ENCODE data around the gene FLT3LG.

The FLT3LG gene

DNA sequence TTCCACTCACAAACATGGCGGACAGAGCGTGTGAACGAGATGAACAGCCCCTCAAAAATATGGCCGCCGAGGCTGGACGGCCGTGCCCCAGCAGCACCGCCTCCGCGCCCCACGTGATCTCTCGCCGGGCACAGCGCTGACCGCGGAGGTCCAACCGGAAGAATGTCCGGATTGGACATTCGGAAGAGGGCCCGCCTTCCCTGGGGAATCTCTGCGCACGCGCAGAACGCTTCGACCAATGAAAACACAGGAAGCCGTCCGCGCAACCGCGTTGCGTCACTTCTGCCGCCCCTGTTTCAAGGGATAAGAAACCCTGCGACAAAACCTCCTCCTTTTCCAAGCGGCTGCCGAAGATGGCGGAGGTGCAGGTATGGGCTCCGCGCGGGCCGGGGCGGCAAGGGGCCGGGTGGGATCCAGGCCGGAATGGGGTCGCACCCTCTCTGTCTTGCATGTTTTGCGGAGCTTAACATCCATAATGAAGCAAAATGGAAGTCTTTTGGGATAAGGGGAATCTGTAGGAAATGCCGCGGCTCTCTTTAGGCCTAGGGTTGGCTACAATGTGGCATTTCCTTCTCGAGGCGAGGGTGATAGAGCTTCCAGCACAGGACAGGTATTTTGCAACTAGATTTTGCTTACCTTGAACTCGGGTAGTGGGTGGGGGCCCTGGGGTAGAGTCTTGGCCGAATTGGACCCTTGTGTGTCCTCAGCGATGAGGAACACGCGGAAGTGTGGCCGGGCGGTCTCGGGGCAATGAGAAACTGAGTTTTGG is 13.4 kb downstream of the FLT3LG start, which contains the start of gene RPL13A:
RPL13A (plus strand) TSS at position 332 of the 769 bp plus-strand sequence; CDS start at position 354, 22 bp downstream.
- DNase-seq (ENCODE audit: low read depth in 1 of 2, low spot score in 1 of 2): peak; percentile 99 to 100

DNA sequence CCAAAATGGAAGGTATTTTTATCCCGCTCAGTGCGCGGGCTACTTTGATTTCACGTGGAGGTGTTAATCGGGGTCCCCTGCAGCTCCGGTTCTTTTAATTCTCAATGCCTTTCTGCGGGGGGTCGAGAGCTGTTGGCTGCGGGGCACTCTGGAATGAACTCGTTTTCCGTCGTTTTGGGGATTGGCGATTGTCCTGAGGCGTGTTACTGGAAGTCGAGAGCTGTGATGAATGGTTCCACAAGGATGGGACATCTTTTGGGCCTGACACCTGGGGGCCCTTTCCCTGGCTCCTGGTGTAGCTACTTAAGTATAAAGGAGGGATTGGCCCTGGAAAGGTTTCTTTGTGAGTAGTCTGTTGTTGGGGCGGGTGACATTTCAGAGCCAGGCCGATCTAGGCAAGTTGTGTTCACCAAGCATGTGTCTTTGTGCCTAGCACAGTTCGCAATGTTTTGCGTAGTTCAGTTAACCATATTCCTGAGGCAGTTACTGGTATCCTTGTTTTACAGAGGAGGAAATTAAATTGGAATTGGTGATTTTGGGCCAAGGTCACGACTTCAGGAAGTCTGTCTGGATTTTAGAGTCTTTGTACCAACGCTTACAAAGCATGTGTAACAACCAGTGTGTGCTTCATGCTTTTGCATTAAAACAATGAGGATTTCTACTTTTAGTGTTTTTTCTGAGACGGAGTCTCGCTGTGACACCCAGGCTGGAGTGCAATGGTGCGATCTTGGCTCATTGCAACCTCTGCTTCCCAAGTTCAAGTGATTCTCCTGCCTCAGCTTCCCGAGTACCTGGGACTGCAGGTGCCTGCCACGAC is 14.2 kb downstream of the FLT3LG start:
- no peak for DNase-seq (ENCODE audit: low read depth in 1 of 2, low spot score in 1 of 2)

DNA sequence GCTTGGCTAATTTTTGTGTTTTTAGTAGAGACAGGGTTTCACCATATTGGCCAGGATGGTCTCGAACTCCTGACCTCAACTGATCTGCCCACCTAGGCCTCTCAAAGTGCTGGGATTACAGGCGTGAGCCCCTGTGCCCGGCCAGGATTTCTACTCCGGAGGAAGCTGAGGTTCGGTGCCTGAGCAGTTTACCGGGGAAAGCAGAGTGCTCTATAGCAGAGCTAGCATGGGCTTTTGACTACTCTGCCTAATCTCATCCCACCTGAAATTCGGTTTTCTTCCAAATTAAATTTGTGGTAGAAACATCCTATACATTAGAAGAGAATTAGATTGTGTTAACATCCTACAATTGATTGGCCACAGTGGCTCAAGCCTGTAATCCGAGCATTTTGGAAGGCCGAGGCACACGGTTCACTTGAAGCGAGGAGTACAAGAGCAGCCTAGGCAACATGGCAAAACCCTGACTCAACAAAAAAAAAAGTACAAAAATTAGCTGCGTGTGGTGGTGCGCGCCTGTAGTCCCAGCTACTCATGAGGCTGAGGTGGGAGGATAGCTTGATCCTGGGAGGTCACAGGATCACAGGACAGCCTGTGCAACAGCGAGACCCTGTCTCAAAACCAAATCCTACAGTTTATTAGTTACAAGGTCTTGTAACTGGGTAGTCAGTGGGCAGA is 15.0 kb downstream of the FLT3LG start:
- no peak for DNase-seq (ENCODE audit: low read depth in 1 of 2, low spot score in 1 of 2)

DNA sequence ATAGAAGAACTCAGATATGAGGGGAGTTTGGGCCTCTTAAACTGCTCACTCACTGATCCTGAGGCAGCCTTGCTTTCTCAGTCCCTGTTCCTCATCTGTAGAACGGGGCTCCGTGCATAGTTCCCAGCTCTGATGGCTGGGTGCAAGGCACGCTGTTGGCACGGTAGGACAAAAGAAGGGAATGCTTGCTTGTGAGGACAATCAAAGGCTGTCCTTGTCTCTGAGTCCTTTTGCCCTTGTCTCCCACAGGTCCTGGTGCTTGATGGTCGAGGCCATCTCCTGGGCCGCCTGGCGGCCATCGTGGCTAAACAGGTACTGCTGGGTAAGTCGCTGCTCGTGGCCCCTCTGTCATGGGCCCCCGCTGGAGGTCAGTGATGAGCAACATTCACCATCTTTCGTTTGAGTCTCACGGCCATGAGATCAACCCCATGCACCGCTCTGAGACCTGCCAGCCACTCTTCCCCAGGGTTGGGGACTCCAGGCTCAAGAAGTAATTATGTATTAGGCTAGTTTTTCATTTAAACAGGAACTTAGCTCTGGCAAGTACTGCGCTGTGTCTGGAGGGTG is 15.7 kb downstream of the FLT3LG start:
- no peak for DNase-seq (ENCODE audit: low read depth in 1 of 2, low spot score in 1 of 2)

DNA sequence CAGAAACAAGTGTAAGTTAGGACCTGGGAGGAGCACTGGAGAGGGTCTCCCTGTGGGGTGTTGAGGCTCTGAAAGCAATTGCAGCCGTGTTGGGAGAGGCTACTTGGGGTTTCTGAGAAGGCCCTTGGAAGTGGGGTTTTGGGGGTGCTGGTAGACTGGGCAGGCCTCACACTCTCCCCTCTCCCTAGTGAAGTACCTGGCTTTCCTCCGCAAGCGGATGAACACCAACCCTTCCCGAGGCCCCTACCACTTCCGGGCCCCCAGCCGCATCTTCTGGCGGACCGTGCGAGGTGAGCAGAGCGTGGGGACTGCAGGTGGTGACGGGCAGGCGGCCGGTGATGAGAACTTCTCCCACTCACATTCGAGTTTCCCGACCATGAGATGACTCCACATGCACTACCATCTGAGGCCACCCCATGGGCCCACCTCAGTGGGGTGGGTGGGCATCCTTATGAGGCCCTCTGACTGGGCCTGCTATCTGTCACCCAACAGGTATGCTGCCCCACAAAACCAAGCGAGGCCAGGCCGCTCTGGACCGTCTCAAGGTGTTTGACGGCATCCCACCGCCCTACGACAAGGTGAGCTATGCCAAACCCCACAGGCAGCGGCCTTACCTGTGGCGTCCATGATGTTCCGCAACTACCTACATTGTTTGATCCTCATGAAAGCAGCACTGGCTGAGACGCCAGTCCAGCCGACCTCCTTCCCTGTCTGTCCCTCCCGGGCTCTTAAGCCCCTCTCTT is 16.4 kb downstream of the FLT3LG start:
- no peak for DNase-seq (ENCODE audit: low read depth in 1 of 2, low spot score in 1 of 2)

DNA sequence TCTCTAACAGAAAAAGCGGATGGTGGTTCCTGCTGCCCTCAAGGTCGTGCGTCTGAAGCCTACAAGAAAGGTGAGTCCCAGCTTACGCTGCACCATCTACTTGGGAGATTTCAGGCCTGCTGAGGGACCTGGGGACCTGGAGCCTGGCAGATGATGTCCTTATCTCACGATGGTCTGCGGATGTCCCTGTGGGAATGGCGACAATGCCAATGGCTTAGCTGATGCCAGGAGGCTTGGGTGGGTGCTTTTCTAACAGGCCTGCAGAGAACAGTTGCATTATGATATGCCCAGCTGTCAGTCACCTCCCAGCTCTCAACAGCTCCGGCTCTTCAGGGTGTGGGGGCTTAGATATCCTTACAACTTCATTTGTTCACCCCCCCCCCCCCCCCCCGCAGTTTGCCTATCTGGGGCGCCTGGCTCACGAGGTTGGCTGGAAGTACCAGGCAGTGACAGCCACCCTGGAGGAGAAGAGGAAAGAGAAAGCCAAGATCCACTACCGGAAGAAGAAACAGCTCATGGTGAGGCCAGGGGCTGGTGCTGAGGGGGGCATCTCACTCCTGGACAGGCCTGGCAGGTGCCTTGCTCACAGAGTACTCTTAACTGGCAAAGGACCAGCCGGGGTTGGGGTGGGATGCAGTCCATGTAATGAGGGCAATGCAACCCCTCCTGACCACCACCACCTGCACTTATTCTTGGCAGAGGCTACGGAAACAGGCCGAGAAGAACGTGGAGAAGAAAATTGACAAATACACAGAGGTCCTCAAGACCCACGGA is 17.2 kb downstream of the FLT3LG start:
- DNase-seq (ENCODE audit: low read depth in 1 of 2, low spot score in 1 of 2): no peak

DNA sequence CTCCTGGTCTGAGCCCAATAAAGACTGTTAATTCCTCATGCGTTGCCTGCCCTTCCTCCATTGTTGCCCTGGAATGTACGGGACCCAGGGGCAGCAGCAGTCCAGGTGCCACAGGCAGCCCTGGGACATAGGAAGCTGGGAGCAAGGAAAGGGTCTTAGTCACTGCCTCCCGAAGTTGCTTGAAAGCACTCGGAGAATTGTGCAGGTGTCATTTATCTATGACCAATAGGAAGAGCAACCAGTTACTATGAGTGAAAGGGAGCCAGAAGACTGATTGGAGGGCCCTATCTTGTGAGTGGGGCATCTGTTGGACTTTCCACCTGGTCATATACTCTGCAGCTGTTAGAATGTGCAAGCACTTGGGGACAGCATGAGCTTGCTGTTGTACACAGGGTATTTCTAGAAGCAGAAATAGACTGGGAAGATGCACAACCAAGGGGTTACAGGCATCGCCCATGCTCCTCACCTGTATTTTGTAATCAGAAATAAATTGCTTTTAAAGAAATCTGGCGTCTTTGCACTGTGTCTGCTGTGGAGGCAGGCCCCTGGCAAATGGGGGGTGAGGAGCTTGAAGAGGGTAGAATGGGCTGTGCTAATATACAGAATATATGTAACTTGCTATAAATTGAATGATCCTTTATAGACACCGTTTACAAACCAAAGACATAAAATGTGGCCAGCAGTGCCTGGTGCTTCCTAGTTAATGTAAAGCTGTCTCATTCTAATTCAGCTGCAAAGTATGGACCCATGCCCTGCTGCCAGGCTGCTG is 18.0 kb downstream of the FLT3LG start:
- no peak for DNase-seq (ENCODE audit: low read depth in 1 of 2, low spot score in 1 of 2)

DNA sequence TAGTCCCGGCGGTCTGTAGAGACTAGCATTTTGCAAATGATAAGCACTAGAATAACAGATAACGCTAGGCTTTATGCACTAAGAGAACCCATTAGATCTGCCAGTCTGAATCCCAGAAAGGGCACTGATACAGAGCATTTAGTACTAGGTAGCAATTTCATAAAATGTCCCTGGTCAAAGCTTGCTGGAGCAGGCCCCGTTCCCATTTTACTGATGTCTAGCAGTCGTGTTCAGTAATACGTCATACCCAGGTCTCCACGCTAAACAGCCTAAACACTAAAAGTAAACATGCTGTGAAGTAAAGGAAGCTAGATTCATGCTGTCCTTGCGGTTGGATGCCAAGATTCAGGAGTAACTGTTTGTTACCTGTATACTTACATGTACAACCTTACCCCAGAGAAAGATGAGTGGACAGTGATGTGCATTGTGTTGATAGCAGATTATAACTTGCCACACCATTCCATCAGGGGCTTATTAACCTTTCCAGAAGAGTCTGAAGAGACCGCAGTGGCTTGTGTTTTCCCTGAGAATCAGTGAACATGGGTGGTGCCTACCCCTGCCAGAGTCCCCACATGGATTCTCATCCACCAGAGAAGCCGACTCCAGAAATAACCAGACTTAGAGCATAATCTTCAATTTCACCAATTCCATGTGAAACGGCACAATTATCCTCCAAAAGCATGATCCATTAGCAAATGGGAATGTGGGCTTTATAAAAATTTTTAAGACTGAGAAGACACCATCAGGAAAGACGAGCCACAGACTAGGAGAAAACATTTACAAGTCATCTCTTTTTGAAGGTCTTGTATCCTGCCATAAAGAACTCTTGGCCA is 18.8 kb downstream of the FLT3LG start:
- no peak for DNase-seq (ENCODE audit: low read depth in 1 of 2, low spot score in 1 of 2)

DNA sequence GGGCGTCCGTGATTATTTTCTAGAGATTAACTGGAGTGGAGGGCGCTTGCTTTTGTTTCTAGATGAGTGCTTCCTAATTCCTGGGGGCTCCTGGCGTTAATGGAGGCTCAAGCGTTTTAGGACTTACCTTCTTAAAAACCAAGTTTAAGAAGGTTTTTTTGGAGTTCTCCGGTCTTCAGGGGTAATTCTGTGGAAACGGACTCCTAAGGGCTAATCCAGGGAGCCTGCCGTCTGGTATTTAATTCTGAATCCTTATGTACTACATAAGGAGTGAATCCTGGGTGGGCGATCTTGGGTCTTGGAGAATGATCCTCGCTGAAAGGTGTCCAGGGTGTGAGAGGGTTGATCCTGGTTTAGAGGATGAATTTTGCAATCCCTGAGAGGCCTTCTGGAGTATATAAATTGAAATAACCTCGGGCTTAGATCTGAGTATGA is 22.6 kb downstream of the FLT3LG start:
- no peak for DNase-seq (ENCODE audit: low read depth in 1 of 2, low spot score in 1 of 2)

DNA sequence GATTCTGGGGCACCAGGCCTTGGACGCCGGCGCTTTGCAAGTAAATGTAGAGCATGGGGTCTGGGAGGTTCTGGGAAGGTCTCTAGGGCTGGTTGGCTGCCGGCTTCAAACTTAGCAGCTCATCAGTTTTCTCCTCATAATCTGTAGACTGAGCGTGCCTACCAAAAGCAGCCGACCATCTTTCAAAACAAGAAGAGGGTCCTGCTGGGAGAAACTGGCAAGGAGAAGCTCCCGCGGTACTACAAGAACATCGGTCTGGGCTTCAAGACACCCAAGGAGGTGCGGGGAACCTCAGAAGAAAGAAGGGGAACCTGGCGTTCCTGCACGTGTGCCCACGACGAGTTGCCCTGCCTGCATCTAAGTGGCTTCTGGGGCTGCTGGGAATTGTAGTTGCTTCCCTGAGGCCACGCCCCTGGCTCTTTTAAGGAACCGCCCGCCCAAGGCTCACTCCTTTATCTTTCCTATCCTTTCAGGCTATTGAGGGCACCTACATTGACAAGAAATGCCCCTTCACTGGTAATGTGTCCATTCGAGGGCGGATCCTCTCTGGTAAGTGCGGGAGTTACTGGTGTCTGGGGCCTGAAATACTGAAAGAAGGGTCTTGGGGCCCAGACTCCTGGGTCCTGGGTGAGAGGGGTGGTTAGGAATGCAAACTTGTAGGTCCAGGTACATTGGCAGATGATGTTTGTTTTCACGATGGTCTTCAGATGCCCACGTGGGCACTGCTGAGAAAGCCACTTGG is 23.2 kb downstream of the FLT3LG start:
- peak in 1 of 2 donors; percentile 80 for DNase-seq (ENCODE audit: low read depth in 1 of 2, low spot score in 1 of 2)

DNA sequence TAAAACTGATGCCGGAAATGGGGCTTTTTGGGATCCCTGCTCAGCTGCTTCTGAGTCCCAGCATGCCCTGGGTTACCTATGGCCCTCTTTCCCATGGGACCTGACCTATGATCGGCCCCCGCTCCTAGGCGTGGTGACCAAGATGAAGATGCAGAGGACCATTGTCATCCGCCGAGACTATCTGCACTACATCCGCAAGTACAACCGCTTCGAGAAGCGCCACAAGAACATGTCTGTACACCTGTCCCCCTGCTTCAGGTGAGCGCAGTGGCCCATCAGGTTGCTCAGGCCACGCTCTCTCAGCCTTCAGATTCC is 23.7 kb downstream of the FLT3LG start:
- DNase-seq (ENCODE audit: low read depth in 1 of 2, low spot score in 1 of 2): no peak

DNA sequence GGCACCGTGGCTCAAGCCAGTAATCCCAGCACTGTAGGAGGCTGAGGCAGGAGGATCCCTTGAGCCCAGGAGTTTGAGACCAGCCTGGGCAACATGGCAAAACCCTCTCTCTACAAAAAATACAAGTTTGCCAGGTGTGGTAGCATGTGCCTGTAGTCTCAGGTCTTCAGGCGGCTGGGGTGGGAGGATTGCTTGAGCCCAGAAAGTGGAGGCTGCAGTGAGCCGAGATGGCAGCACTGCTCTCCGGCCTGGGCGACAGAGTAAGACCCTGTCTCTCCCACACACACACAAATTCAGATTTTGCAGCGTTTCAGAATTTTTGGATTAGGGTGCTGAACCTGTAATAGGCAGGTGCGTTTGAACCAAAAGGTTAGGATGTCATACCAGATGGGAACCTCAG is 24.5 kb downstream of the FLT3LG start:
- DNase-seq (ENCODE audit: low read depth in 1 of 2, low spot score in 1 of 2): no peak

DNA sequence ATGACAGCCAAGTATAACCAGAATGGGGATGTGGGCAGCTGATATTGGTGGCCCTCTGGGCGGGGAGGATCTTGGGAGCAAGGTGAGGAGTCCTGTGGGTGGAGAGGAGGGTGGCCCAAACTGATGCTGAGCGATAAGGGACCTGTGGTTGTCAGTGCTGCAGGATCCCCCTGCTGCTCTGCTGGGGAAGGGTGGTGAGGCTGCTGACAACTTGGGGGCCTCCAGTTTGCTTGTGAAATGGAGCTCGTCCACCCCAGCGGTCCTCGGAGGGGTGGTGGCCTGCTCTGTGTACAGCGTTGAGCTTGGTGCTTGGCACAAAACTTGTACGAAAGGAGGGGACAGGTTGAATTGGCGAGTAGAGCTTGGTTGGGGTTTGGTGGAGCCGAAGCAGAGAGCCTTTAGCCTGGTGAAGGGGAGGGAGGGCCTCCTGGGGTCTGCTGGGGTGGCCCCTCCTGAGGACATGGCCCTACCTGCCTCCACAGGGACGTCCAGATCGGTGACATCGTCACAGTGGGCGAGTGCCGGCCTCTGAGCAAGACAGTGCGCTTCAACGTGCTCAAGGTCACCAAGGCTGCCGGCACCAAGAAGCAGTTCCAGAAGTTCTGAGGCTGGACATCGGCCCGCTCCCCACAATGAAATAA is 25.1 kb downstream of the FLT3LG start:
- no peak for DNase-seq (ENCODE audit: low read depth in 1 of 2, low spot score in 1 of 2)

DNA sequence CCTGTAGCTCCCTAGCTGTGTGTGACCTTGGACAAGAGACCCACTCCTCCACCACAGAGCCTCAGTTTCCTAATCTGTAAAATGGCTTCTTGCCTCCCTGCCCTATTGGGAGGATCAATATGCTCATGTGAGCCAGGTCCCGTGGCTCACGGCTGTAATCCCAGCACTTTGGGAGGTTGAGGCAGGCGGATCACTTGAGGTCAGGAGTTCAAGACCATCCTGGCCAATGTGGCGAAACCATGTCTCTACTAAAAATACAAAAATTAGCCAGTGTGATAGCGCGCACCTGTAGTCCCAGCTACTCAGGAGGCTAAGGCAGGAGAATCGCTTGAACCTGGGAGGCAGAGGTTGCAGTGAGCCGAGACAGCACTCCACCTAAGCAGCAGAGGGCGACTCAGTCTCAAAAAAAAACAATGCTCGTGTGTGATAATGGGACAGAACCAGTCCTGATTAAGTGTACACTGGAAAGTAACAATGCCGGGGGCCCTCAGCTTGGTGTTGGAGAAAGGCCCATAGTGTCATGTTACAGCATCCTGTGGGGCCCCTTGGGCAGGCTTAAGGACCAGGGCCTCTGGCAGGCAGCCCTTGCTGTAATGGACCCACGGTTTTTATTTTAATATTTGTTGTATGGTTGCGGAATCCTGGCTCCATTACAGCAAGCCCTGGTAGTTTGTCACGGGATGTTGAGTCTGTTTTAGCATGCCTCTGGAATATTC is 29.0 kb downstream of the FLT3LG start:
- no peak for DNase-seq (ENCODE audit: low read depth in 1 of 2, low spot score in 1 of 2)

DNA sequence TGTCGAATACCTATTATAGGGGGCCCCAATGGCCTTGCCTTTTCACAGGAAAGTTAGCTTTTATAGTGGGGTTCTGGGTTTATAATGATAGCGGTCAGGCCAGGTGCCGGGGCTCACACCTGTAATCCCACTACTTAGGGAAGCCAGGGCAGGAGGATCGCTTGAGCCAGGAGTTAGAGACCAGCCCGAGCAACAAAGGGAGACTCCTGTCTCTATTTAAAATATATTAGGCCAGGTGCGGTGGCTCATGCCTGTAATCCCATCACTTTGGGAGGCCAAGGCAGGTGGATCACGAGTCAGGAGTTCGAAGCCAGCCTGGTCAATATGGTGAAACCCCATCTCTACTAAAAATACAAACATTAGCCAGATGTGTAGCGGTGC is 29.6 kb downstream of the FLT3LG start:
- no peak for DNase-seq (ENCODE audit: low read depth in 1 of 2, low spot score in 1 of 2)

DNA sequence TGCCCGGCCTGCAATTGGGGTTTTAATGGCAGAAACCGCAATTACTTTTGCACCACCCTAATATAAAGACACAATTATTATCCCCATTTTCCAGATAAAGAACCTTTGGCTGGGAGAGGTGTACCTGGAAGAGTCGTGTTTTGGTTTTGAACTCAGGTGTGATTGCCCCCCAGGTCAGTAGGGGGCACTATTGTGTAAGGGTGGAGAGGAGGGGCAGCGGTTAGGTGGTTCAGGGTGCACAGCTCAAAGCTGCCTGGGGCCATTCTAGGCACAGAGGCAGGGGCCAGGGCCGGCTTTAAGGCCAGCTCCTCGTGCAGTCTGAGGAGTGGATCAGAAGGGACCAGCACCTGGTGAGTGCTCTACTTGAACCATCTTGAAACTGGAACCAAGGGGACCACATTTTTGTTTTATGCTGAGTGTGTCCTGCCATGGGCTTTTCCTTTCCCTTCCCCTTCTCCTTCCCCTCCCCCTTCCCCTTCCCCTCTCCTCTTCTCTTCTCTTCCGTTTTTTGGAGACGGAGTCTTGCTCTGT is 32.6 kb downstream of the FLT3LG start:
- DNase-seq (ENCODE audit: low read depth in 1 of 2, low spot score in 1 of 2): peak in 1 of 2 donors; percentile 74

Data from activated CD4-positive, alpha-beta T cell treated with anti-CD3 and anti-CD28 coated beads, Interleukin-2, amount 50 U/mL, for 24 hours (primary cell).